HepG2 (cell line): ENCODE data around the gene GHRHR. TPM values are rescaled to one million over a fixed set of nuclear protein-coding genes. Genes with fewer than 3 reads are reported as not detected.

ENCODE experiments used
- ATAC-seq: fragments of 200-7000 bp; cut with Tn5 transposase; 3 replicates; pipeline ENCODE4 v1.9.1; 2020; ENCODE audit warnings: mild to moderate bottlenecking, moderate library complexity
- BruUV-seq: library from RNA; stranded (reverse); fragments of 400-500 nt; replicated peaks from 2 replicates; lab custom pipeline; 2021; lab: Mats Ljungman, UMichigan
- CTCF ChIA-PET: fragments of 300-600 bp; formaldehyde crosslinking; extraction: SDS; loops from one replicate; lab custom pipeline; 2021; ENCODE audit warnings: low total read pairs, inconsistent platforms, low intra/inter-chr PET ratio; lab: Yijun Ruan, JAX
- POLR2A ChIA-PET: fragments of 350-600 bp; sonication (Branson Sonifier 250); formaldehyde crosslinking; loops from one replicate; lab custom pipeline; 2020; ENCODE audit warnings: antibody characterized with exemption, inconsistent platforms; lab: Yijun Ruan, JAX
- DNase-seq: peaks from one replicate; pipeline ENCODE4 v3.0.0-alpha.2; 2015; ENCODE audit warnings: low spot score
- FAIRE-seq: peaks from 3 replicates; lab custom pipeline; 2011; peaks lifted over from hg19 to GRCh38; lab: Jason Lieb, UNC
- H2AFZ ChIP-seq: one replicate; pipeline ENCODE4 v1.6.1; 2011; ENCODE audit warnings: low read length, inconsistent platforms
- H3K27ac ChIP-seq: fragments of 300-600 bp; 3 replicates; pipeline ENCODE4 v1.8.0; 2011; ENCODE audit warnings: mixed run types, mild to moderate bottlenecking, mixed read lengths, low read length, inconsistent platforms; ENCODE audit not compliant: insufficient read depth; ENCODE audit errors: extremely low read length
- H3K27me3 ChIP-seq, 2 experiments: fragments of 200-600 bp in 1 of 2; 2 replicates in 1 of 2; 3 replicates in 1 of 2; pipeline versions ENCODE4 v1.6.0 to v1.8.0; 2011; ENCODE audit warnings: low read length in 2 of 2, mild to moderate bottlenecking in 2 of 2, moderate library complexity in 2 of 2, inconsistent platforms in 1 of 2; ENCODE audit not compliant: insufficient read depth in 2 of 2, control insufficient read depth in 1 of 2
- H3K36me3 ChIP-seq, 2 experiments: fragments of 200-600 bp in 1 of 2; replicated peaks in 1 of 2; 2 replicates in 1 of 2; 3 replicates in 1 of 2; pipeline versions ENCODE4 v1.5.1 to v1.8.0; 2011; ENCODE audit warnings: low read length in 2 of 2, inconsistent platforms in 1 of 2; ENCODE audit not compliant: insufficient read depth in 2 of 2, control insufficient read depth in 1 of 2
- H3K4me1 ChIP-seq: 2 replicates; pipeline ENCODE4 v1.5.1; 2012; ENCODE audit warnings: low read length, inconsistent platforms; ENCODE audit not compliant: insufficient read depth
- H3K4me2 ChIP-seq: 2 replicates; pipeline ENCODE4 v1.6.0; 2011; ENCODE audit warnings: low read depth, low read length, inconsistent platforms
- H3K4me3 ChIP-seq, 3 experiments: fragments of 200-600 bp in 1 of 3; sonication (generic), shearing (Covaris generic) in 1 of 3; replicated peaks in 1 of 3; 2 replicates each; pipeline ENCODE4 v1.5.1; 2011 to 2016; ENCODE audit warnings: low read length in 3 of 3, inconsistent platforms in 2 of 3, low read depth in 2 of 3, mild to moderate bottlenecking in 2 of 3, control low read depth in 1 of 3, mixed read lengths in 1 of 3; ENCODE audit not compliant: insufficient read depth in 1 of 3
- H3K79me2 ChIP-seq: one replicate; pipeline ENCODE4 v1.6.1; 2011; ENCODE audit warnings: low read length, inconsistent platforms; ENCODE audit not compliant: insufficient read depth
- H3K9ac ChIP-seq: 2 replicates; pipeline ENCODE4 v1.6.0; 2011; ENCODE audit warnings: mild to moderate bottlenecking, low read depth, low read length, inconsistent platforms; ENCODE audit not compliant: insufficient read depth
- H3K9me3 ChIP-seq: 2 replicates; pipeline ENCODE4 v1.5.1; 2012; ENCODE audit warnings: mild to moderate bottlenecking, low read length
- H4K20me1 ChIP-seq: 2 replicates; pipeline ENCODE4 v1.6.0; 2011; ENCODE audit warnings: inconsistent platforms, mild to moderate bottlenecking, low read length, moderate library complexity; ENCODE audit not compliant: insufficient read depth
- ATM ChIP-seq: fragments of 450-650 bp; IDR thresholded peaks from 2 replicates; pipeline ENCODE4 v1.7.1; 2017; ENCODE audit warnings: mild to moderate bottlenecking, borderline replicate concordance
- CBX2 ChIP-seq, 2 experiments: fragments of 200-600 bp in 1 of 2; sonication (generic); formaldehyde crosslinking in 1 of 2; IDR thresholded peaks; 2 replicates each; pipeline versions ENCODE4 v1.7.0 to v1.8.1; 2018 to 2022; ENCODE audit warnings: low read depth in 2 of 2, low read length in 1 of 2, mild to moderate bottlenecking in 1 of 2, missing genetic modification reagents in 1 of 2
- E2F2 ChIP-seq: sonication (generic); formaldehyde crosslinking; IDR thresholded peaks from 2 replicates; pipeline ENCODE4 v1.4.0; 2020; ENCODE audit warnings: missing genetic modification reagents, borderline replicate concordance
- KLF15 ChIP-seq: sonication (generic); formaldehyde crosslinking; IDR thresholded peaks from 2 replicates; pipeline ENCODE4 v1.8.1; 2023; ENCODE audit warnings: borderline replicate concordance, mild to moderate bottlenecking, inconsistent platforms, missing genetic modification reagents, mixed read lengths
- MEIS2 ChIP-seq: sonication (generic); formaldehyde crosslinking; IDR thresholded peaks from 2 replicates; pipeline ENCODE4 v1.9.0; 2021; ENCODE audit warnings: mild to moderate bottlenecking, missing genetic modification reagents
- PCBP2 ChIP-seq: fragments of 200-400 bp; formaldehyde crosslinking; optimal IDR thresholded peaks from 2 replicates; pipeline ENCODE3; 2018; ENCODE audit warnings: low read length, low read depth; ENCODE audit not compliant: poor library complexity, severe bottlenecking
- REPIN1 ChIP-seq: sonication (generic); formaldehyde crosslinking; IDR thresholded peaks from 2 replicates; pipeline ENCODE4 v1.8.0; 2022; ENCODE audit warnings: missing genetic modification reagents, low read depth, mild to moderate bottlenecking, borderline replicate concordance
- RORA ChIP-seq: sonication (generic); formaldehyde crosslinking; IDR thresholded peaks from 2 replicates; pipeline ENCODE4 v1.5.0; 2020; ENCODE audit warnings: mild to moderate bottlenecking, missing genetic modification reagents, moderate library complexity
- SOX13 ChIP-seq, 3 experiments: fragments of 450-650 bp in 1 of 3; sonication (generic) in 1 of 3; formaldehyde crosslinking in 1 of 3; IDR thresholded peaks in 2 of 3; conservative IDR thresholded peaks in 1 of 3; 2 replicates each; pipeline versions ENCODE4 v1.5.0 to v1.6.1; 2016 to 2020; ENCODE audit warnings: antibody characterized with exemption in 1 of 3, mild to moderate bottlenecking in 1 of 3, missing compliant biosample characterization in 1 of 3, missing genetic modification reagents in 1 of 3, moderate library complexity in 1 of 3
- SP140L ChIP-seq: sonication (generic); formaldehyde crosslinking; IDR thresholded peaks from 2 replicates; pipeline ENCODE4 v1.4.0; 2020; ENCODE audit warnings: missing genetic modification reagents, borderline replicate concordance
- SP5 ChIP-seq: IDR thresholded peaks from 2 replicates; pipeline ENCODE4 v1.6.1; 2016; ENCODE audit warnings: low read depth, borderline replicate concordance
- TP53 ChIP-seq: sonication (generic); formaldehyde crosslinking; conservative IDR thresholded peaks from 2 replicates; pipeline ENCODE4 v1.4.0; 2020; ENCODE audit warnings: missing genetic modification reagents
- ZBTB37 ChIP-seq: sonication (generic); formaldehyde crosslinking; IDR thresholded peaks from 2 replicates; pipeline ENCODE4 v1.4.0; 2020; ENCODE audit warnings: mild to moderate bottlenecking, missing genetic modification reagents
- ZNF24 ChIP-seq: fragments of 450-650 bp; IDR thresholded peaks from 2 replicates; pipeline ENCODE4 v1.6.1; 2017; ENCODE audit warnings: antibody characterized with exemption, mild to moderate bottlenecking
- ZNF33A ChIP-seq: sonication (generic); formaldehyde crosslinking; IDR thresholded peaks from 2 replicates; pipeline ENCODE4 v1.5.1; 2020; ENCODE audit warnings: missing genetic modification reagents, mild to moderate bottlenecking, moderate library complexity, borderline replicate concordance
- ZNF580 ChIP-seq: IDR thresholded peaks from 2 replicates; pipeline ENCODE4 v1.6.1; 2016; ENCODE audit warnings: low read depth, borderline replicate concordance
- ZSCAN12 ChIP-seq: sonication (generic); formaldehyde crosslinking; IDR thresholded peaks from 2 replicates; pipeline ENCODE4 v1.9.0; 2021; ENCODE audit warnings: mild to moderate bottlenecking, missing genetic modification reagents
- WGBS: methylation state at CpG from one replicate; pipeline ENCODE4 v1.1.6; 2017; ENCODE audit warnings: low lambda C conversion rate; 5-methylcytosine and 5-hydroxymethylcytosine counted together
- in situ Hi-C: cut with HindIII; loops from 2 replicates; pipeline ENCODE4 v1.10.0; 2017; ENCODE audit warnings: low pct_unique_long_range_greater_than_20kb; ENCODE audit not compliant: extremely low pct_ligation_motif_present
- intact Hi-C: fragments of 100-400 bp; cut with micrococcal nuclease; formaldehyde crosslinking; loops from one replicate; pipeline ENCODE4 v1.10.0; 2022; ENCODE audit not compliant: unreplicated experiment
- polyA plus RNA-seq, 8 experiments: library from polyadenylated mRNA; depleted of rRNA in 3 of 8; stranded (reverse) in 7 of 8; unstranded in 1 of 8; fragments of >200 nt; fragmentation: Illumina TruSeq in 4 of 8; extraction: Trizol in 4 of 8; gene quantifications; 2 replicates each; pipeline versions ENCODE4 v1.2.1 to v1.2.3, GENCODE V29; 2011 to 2016; ENCODE audit warnings: low read depth in 4 of 8, missing spikeins in 1 of 8, mixed read lengths in 1 of 8; ENCODE audit not compliant: insufficient read depth in 1 of 8
- total RNA-seq, 5 experiments: library from RNA; depleted of rRNA; stranded (reverse); fragments of >200 nt; fragmentation: Illumina TruSeq; extraction: Trizol; gene quantifications; 2 replicates each; pipeline ENCODE4 v1.2.3, GENCODE V29; 2016; ENCODE audit warnings: low read depth in 1 of 5
- TF ChIP-seq, protein P1 (sequence below): IDR thresholded peaks from 2 replicates; pipeline ENCODE4 v1.6.1; 2018; ENCODE audit warnings: missing genetic modification reagents

GHRHR gene
- total and polyA plus RNA-seq, 2 of the 13 experiments (the other 11 are each of a cell fraction or from before 2014, with no cell fraction given): not detected

- Histone ChIP-seq H3K36me3 (no peaks in the 10 kb centered on the region), H3K27ac (no peak overlapping the region), H3K4me3 (no peak overlapping the region), H4K20me1 (no peaks in the 10 kb centered on the region), H3K27me3 (no peaks in the 10 kb centered on the region; a peak in 1 of 5 replicates), H3K4me2 (no peak overlapping the region), H3K79me2 (no peaks in the 10 kb centered on the region), H3K9ac (no peak overlapping the region), H2AFZ (no peak overlapping the region), H3K4me1 (peaks cover 12% of the 10 kb centered on the region), H3K9me3 (no peaks in the 10 kb centered on the region)
- ChIA-PET POLR2A (no interaction called here), CTCF (no interaction called here)
- in situ Hi-C loops: loop anchor here (25.0 kb wide), 1 partner anchor 743 kb away; no protein-coding TSS in a partner anchor
- no peak for DNase-seq
- intact Hi-C loops: no loop called here
- WGBS: 65% methylated on average over 13 of the region's 39 CpGs
- no peak for ATAC-seq
- FAIRE-seq: no peak
- no TSS peak for BruUV-seq
- no peak for TF ChIP-seq SOX13 (IDR thresholded peaks at IDR 0.05)
- TF ChIP-seq SOX13 (CRISPR knock-in tag; conservative IDR thresholded peaks at IDR 0.05 in 1 of 2, IDR thresholded peaks at IDR 0.05 in 1 of 2): no peak
- no peak for TF ChIP-seq SP140L (CRISPR knock-in tag)
- no peak for TF ChIP-seq E2F2 (CRISPR knock-in tag)
- no peak for TF ChIP-seq RORA (CRISPR knock-in tag)
- TF ChIP-seq TP53: no peak
- no peak for TF ChIP-seq CBX2 (IDR thresholded peaks at IDR 0.05; ENCODE audit: low read depth, low read length)
- TF ChIP-seq CBX2 (CRISPR knock-in tag; IDR thresholded peaks at IDR 0.05; ENCODE audit: low read depth): no peak
- TF ChIP-seq SP5 (CRISPR knock-in tag): no peak
- TF ChIP-seq ZBTB37 (CRISPR knock-in tag): no peak
- TF ChIP-seq, protein P1, sequence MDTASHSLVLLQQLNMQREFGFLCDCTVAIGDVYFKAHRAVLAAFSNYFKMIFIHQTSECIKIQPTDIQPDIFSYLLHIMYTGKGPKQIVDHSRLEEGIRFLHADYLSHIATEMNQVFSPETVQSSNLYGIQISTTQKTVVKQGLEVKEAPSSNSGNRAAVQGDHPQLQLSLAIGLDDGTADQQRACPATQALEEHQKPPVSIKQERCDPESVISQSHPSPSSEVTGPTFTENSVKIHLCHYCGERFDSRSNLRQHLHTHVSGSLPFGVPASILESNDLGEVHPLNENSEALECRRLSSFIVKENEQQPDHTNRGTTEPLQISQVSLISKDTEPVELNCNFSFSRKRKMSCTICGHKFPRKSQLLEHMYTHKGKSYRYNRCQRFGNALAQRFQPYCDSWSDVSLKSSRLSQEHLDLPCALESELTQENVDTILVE (CRISPR knock-in tag): no peak
- no peak for TF ChIP-seq REPIN1 (CRISPR knock-in tag)
- no peak for TF ChIP-seq ZNF24
- TF ChIP-seq KLF15 (CRISPR knock-in tag): no peak
- no peak for TF ChIP-seq ZNF33A (CRISPR knock-in tag)
- TF ChIP-seq PCBP2: no peak
- no peak for TF ChIP-seq ZSCAN12 (CRISPR knock-in tag)
- TF ChIP-seq ZNF580 (CRISPR knock-in tag): no peak
- TF ChIP-seq MEIS2 (CRISPR knock-in tag): no peak
- no peak for TF ChIP-seq ATM
These were observed 30.7 kb downstream of the GHRHR start for GRCh38 chr7:30994206-30995100.
